Activated CD4-positive, alpha-beta T cell treated with anti-CD3 and anti-CD28 coated beads, Interleukin-2, amount 10 ng/mL, durations not matched to agents 7 days and 5 days (primary cell): ENCODE measurements around the gene FUT6. TPM values are rescaled to one million over a fixed set of nuclear protein-coding genes. Genes with fewer than 3 reads are reported as not detected.
"Not testable (repeated sequence)": the region's sequence is repeated elsewhere in the genome, so short reads cannot be mapped to it uniquely, and the experiment has no call there.

Experiments
- CTCF ChIA-PET: fragments of 350-600 bp; sonication (Branson Sonifier 250); formaldehyde crosslinking; loops from one replicate; lab custom pipeline; 2021; ENCODE audit warnings: antibody characterized with exemption; lab: Charles Lee
- POLR2A ChIA-PET: fragments of 350-600 bp; sonication (Branson Sonifier 250); formaldehyde crosslinking; loops from one replicate; lab custom pipeline; 2021; ENCODE audit warnings: antibody characterized with exemption; lab: Charles Lee
- DNase-seq: peaks from one replicate; pipeline ENCODE4 v3.0.0-alpha.2; 2020
- H3K27ac Mint-ChIP-seq: one replicate; pipeline ENCODE4 v1.8.0; 2021; ENCODE audit warnings: mild to moderate bottlenecking, moderate library complexity, mixed read lengths
- H3K27me3 Mint-ChIP-seq: one replicate; pipeline ENCODE4 v1.8.0; 2021; ENCODE audit warnings: mixed read lengths
- H3K36me3 Mint-ChIP-seq: one replicate; pipeline ENCODE4 v1.8.0; 2021; ENCODE audit warnings: low read depth, mixed read lengths
- H3K4me1 Mint-ChIP-seq: one replicate; pipeline ENCODE4 v1.8.0; 2021; ENCODE audit warnings: mixed read lengths
- H3K4me3 Mint-ChIP-seq: one replicate; pipeline ENCODE4 v1.8.0; 2021; ENCODE audit warnings: mild to moderate bottlenecking, moderate library complexity, mixed read lengths
- H3K9me3 Mint-ChIP-seq: one replicate; pipeline ENCODE4 v1.8.0; 2021; ENCODE audit warnings: mixed read lengths
- total RNA-seq, 2 experiments: library from RNA; stranded (reverse); gene quantifications; one replicate each; pipeline ENCODE4 v1.2.3, GENCODE V29; 2021

Gene FUT6
- total RNA-seq, 2 experiments from 2014 or later: not detected

DNA sequence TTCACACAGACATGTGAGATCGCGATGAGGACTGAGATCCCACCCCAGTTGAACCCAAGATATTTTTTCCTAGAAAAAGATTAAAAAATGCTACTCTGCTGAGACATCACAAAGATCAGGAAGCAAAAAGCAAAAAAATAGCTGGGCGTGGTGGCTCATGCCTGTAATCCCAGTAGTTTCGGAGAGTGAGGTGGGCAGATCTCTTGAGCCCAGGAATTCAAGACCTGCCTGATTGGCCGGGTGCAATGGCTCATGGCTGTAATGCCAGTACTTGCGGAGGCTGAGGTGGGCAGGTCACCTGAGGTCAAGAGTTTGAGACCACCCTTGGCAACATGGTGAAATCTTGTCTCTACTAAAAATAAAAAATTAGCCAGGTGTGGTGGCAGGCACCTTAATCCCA, 10.7 kb upstream of the FUT6 start:
- H3K9me3 Mint-ChIP-seq: no peaks in the 10 kb centered on the region
- ChIA-PET CTCF (no interaction called here), POLR2A (no interaction called here)
- no peak overlapping the region for H3K4me3 Mint-ChIP-seq
- no peak for DNase-seq
- H3K27me3 Mint-ChIP-seq: no peaks in the 10 kb centered on the region
- H3K4me1 Mint-ChIP-seq: peaks cover 2% of the 10 kb centered on the region
- no peaks in the 10 kb centered on the region for H3K36me3 Mint-ChIP-seq
- H3K27ac Mint-ChIP-seq: no peak overlapping the region

DNA sequence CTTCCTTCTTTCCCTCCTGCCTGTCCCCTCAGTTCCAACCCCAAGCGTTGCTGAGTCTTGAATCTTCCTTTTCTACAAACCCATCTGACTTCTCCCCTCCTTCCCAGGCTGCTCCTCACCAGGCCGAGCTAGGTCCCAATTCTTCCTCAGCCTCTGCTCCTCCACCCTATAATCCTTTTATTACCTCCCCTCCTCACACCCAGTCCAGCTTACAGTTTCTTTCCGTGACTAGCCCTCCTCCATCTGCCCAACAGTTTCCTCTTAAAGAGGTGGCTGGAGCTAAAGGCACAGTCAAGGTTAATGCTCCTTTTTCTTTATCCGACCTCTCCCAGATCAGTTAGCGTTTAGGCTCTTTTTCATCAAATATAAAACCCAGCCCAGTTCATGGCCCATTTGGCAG, 9.1 kb upstream of the FUT6 start:
- H3K4me1 Mint-ChIP-seq, POLR2A ChIA-PET, H3K27me3 Mint-ChIP-seq, DNase-seq, H3K4me3 Mint-ChIP-seq, H3K9me3 Mint-ChIP-seq, CTCF ChIA-PET, H3K27ac Mint-ChIP-seq, H3K36me3 Mint-ChIP-seq: not testable (repeated sequence)

DNA sequence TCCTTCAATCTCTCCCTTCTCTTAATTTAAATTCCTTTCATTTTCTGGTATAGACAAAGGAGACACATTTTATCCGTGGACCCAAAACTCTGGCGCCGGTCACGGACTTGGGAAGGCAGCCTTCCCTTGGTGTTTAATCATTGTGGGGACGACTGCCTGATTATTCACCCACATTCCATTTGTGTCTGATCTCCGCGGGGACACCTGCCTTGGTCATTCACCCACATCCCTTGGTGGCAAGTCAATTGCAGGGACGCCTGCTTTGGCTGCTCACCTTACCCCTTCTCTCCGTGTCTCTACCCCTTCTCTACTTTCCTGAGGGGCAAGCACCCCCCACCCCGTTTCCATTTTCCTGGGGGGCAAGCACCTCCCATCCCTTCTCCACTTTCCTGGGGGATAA, 8.3 kb upstream of the FUT6 start:
- H3K27ac Mint-ChIP-seq, H3K4me1 Mint-ChIP-seq, CTCF ChIA-PET, H3K27me3 Mint-ChIP-seq, POLR2A ChIA-PET, DNase-seq, H3K36me3 Mint-ChIP-seq, H3K4me3 Mint-ChIP-seq, H3K9me3 Mint-ChIP-seq: not testable (repeated sequence)

DNA sequence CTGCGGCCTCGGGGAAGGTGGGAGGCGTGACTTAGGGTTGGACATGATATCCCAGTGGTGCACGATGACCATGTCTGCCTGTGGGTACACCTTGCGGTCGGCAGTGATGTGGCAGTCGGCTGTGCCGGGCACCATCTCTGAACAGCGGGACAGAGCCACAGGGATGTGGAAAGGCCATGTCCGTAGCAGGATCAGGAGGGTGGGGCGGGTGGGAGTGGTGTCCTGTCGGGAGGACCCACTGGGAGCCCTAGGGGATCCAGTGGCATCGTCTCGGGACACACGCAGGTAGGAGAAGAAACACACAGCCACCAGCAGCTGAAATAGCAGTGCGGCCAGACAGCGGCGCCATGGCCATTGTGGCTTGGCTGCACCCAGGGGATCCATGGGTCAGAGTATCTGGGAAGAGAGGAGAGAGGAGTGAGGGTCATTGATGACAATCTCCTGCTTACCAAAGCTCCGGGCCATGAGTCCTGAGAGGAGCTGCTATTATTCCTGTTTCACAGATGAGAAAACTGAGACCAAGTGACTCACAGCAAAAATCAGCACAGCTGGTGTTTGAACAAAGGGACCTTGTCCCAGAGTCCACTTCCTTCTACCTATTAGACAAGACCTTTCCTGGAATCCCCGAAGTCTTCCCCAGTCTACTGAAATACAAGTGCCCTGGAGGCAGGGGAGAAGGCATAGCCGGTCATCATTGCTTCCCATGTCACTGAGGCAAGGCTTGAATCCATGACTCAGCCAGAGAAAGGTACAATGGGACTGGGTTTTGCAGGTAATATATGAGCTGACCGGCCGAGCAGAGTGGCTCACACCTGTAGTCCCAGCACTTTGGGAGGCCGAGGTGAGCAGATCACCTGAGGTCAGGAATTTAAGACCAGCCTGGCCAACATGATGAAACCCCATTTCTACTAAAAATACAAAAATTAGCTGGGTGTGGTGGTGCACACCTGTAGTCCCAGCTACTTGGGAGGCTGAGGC, 5.2 kb upstream of the FUT6 start:
- Mint-ChIP-seq H3K4me1 (no peaks in the 10 kb centered on the region), H3K4me3 (no peak overlapping the region), H3K27me3 (no peaks in the 10 kb centered on the region), H3K9me3 (no peaks in the 10 kb centered on the region), H3K27ac (no peak overlapping the region), H3K36me3 (no peaks in the 10 kb centered on the region)
- ChIA-PET CTCF (no interaction called here), POLR2A (no interaction called here)
- DNase-seq: no peak

DNA sequence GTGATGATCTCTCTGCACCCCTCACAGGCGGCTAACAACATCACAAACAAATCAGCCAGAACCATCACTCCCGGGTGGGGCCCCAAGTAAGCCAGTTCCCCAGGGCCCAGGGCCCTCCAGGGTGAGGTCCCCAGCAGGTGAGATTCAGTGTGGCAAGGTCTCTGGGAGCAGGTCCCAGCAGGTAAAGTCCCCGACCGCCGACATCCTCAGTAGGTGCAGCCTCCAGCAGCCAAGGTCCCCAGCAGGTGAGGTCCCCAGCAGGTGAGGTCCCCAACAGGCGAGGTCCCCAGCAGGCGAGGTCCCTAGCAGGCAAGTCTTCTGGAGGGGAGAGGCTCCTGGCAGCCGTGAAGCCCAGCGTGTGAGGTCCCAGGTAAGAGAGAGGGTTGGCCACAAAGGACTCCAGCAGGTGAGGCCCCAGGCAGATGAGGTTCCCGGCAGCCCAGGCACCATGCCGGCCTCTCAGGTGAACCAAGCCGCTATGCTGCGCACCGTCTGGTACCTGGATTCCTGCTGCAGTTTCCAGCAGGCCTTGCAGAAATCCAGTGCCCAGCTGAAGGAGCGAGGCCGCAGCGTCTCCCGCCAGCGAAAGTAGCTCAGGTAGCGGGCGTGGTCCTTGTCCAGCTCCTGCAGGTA, 3.9 kb upstream of the FUT6 start:
- no peak overlapping the region for H3K27ac Mint-ChIP-seq
- CTCF ChIA-PET: no interaction called here
- H3K9me3 Mint-ChIP-seq: no peaks in the 10 kb centered on the region

DNA sequence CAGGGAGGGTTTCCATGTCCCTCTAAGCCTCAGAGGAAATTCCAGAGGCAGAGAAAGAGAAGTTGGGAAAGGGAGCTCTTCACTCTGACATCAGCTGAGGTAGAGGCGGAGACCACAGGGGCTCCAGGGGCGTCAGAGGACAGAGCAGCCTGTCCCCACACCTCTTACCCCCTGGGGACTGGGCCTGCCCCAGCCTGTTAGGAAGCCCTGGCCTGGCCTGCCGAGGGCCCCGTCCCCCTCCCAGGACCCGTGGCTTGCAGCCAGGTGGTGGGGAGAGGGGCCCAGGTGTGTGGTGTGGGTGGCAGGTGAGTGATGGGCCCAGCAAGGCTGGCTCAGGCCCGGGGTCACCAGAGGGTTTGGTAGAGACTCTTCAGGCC, 2.2 kb upstream of the FUT6 start:
- H3K27ac Mint-ChIP-seq, H3K9me3 Mint-ChIP-seq, H3K36me3 Mint-ChIP-seq, POLR2A ChIA-PET, H3K27me3 Mint-ChIP-seq, DNase-seq, H3K4me3 Mint-ChIP-seq, CTCF ChIA-PET: not testable (repeated sequence)
- peaks cover 11% of the 10 kb centered on the region for H3K4me1 Mint-ChIP-seq

More for the DNA sequence above, 3.9 kb upstream of the FUT6 start:
- H3K4me1 Mint-ChIP-seq: peaks cover 6% of the 10 kb centered on the region
- no peak overlapping the region for H3K4me3 Mint-ChIP-seq
- DNase-seq: no peak
- no peaks in the 10 kb centered on the region for H3K36me3 Mint-ChIP-seq
- POLR2A ChIA-PET: no interaction called here
- no peaks in the 10 kb centered on the region for H3K27me3 Mint-ChIP-seq

DNA sequence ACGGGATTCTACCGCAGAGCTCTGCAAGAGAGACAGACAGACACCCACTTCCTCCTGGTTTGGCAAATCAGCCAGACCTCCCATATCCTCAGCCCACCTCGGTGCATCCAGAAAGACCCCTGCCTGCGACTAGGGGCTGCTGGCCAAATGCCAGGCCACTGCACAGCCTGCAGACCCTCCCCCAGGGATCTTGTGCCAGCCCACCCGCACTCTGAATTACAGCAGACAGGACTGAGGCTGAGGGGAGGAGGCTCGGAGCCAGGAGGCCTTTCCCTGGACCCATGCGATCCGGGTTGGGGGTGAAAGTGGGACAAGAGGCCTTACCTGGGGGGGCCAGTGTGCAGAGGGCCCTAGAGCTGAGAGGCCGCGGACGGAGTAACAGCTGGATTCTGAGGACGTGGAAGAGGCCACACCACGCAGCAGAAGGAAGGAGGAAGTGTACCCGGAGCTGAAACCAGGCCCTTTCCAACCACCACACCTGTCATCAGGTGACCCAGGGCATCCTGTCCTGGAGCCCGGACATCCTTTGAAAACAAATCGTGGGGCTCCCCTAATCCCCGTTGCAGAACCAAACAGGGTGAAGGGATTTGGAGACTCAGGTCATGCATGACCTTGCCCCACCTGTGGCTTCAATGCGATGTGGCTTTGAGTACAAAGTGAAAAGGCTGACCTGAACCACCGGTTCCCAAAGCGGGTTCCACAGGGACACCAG, 993 bp downstream of the FUT6 start:
- Mint-ChIP-seq H3K36me3 (no peaks in the 10 kb centered on the region), H3K27me3 (peaks cover 2% of the 10 kb centered on the region), H3K9me3 (no peaks in the 10 kb centered on the region), H3K4me1 (peaks cover 11% of the 10 kb centered on the region), H3K4me3 (no peak overlapping the region), H3K27ac (no peak overlapping the region)
- POLR2A ChIA-PET: no interaction called here
- no peak for DNase-seq
- CTCF ChIA-PET: no interaction called here

DNA sequence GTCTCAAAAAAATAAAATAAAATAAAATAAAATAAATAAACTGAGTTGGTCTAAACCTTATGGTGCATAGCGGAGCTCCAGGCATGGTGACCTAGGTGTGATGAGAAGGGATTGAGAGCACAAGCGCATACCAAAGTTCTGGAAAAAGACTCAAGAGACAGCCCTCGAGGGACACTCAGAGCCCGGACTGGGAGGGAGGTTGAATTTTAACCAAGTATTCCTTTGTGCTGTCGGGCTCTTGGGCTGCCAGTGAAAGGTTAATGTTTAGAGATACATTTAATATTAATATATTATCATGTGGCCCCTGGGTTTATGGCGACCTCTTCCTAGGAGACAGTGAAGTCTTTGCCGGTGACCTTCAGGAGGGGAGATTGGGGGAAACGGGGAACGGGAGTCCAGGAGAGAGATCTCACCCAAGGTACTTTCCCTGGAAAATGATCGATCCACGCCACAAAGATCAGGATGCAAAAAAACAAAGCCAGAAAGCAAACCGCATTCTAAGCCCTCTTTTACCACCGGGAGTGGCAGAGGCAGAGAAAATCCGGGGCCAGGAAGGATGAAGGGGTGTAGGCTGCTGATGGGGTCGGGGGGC, 1.6 kb downstream of the FUT6 start:
- Mint-ChIP-seq H3K4me1 (peaks cover 11% of the 10 kb centered on the region), H3K27ac (no peak overlapping the region), H3K4me3 (no peak overlapping the region), H3K27me3 (peaks cover 2% of the 10 kb centered on the region), H3K36me3 (no peaks in the 10 kb centered on the region), H3K9me3 (no peaks in the 10 kb centered on the region)
- CTCF ChIA-PET: no interaction called here
- POLR2A ChIA-PET: no interaction called here
- DNase-seq: no peak

DNA sequence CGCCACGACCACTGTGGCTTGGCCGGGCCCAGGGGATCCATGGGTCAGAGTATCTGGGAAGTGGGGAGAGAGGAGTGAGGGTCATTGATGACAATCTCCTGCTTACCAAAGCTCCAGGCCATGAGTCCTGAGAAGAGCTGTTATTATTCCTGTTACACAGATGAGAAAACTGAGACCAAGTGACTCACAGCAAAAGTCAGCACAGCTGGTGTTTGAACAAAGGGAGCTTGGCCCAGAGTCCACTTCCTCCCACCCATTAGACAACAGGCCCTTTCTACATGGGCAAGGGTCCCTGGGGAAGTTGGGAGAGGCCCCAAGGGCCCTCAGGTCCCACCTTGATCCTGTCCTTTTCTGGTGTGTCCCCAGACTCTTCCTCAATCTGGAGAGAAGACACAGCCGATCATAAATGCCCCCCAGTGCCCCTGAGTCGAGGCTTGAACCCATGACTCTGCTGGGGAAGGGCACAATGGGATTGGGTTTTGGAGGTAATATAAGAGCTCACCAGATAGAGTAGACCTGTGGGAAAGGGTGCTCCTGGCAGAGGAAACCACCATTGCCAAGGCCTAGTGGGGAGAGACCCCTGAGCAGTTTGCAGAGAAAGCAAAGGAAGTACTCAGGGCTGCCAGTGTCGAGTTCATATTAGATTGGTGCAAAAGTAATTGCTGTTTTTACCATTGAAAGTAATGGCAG, 6.8 kb downstream of the FUT6 start:
- ChIA-PET POLR2A (no interaction called here), CTCF (interaction anchor here (0.6 to 1.7 kb wide), 2 partner anchors 28 to 376 kb away, joined by 3 to 4 read pairs; partner anchors contain the start of gene NRTN)
- Mint-ChIP-seq H3K36me3 (no peaks in the 10 kb centered on the region), H3K4me1 (peaks cover 6% of the 10 kb centered on the region), H3K4me3 (no peak overlapping the region), H3K27me3 (no peaks in the 10 kb centered on the region), H3K27ac (no peak overlapping the region), H3K9me3 (no peaks in the 10 kb centered on the region)
- DNase-seq: no peak

DNA sequence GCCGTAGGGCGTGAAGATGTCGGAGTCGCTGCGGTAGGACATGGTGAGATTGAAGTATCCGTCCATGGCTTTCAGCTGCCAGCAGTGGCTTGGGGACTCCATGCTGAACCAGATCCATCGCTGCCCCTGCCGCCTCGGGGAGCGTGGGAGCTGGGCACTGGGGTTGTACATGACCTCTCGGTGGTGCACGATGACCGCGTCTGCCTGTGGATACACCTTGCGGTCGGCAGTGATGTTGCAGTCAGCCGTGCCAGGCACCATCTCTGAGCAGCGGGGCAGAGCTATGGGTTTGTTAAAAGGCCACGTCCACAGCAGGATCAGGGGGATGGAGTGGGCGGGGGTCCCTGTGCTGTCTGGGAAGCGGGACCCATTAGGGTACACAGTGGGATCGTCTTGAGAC, 7.4 kb downstream of the FUT6 start:
- H3K27me3 Mint-ChIP-seq: no peaks in the 10 kb centered on the region
- CTCF ChIA-PET: interaction anchor here (0.6 to 1.7 kb wide), 2 partner anchors 28 to 376 kb away, joined by 3 to 4 read pairs; partner anchors contain the start of gene NRTN

DNA sequence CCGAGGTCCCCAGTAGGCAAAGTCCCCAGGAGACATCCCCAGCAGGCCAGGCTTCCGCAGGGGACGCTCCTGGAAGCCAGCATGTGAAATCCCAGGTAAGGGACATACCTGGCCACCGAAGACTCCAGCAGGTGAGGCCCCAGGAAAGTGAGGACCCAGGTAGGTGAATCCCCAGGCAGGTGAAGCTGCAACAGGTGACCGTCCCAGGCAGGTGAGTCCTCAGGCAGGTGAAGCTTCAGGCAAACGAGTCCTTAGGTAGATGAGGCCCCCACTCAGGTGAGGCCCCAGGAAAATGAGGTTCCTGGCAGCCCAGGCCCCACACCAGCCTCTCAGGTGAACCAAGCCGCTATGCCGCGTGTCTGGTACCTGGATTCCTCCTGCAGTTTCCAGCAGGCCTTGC, 8.3 kb downstream of the FUT6 start:
- Mint-ChIP-seq H3K27me3 (no peaks in the 10 kb centered on the region), H3K4me1 (peaks cover 12% of the 10 kb centered on the region), H3K9me3 (no peaks in the 10 kb centered on the region), H3K36me3 (no peaks in the 10 kb centered on the region), H3K4me3 (no peak overlapping the region), H3K27ac (no peak overlapping the region)
- no peak for DNase-seq
- ChIA-PET CTCF (interaction anchor here (1.7 kb wide), 1 partner anchor 27 kb away, joined by 4 read pairs; the partner anchor contains the start of gene NRTN), POLR2A (no interaction called here)

More for the DNA sequence above, 7.4 kb downstream of the FUT6 start:
- H3K4me1 Mint-ChIP-seq: peaks cover 10% of the 10 kb centered on the region
- H3K4me3 Mint-ChIP-seq: no peak overlapping the region
- H3K36me3 Mint-ChIP-seq: no peaks in the 10 kb centered on the region
- POLR2A ChIA-PET: no interaction called here
- no peak for DNase-seq
- no peaks in the 10 kb centered on the region for H3K9me3 Mint-ChIP-seq
- H3K27ac Mint-ChIP-seq: no peak overlapping the region
